ENCODE results near the gene SUSD1. TPM values are rescaled to one million over a fixed set of nuclear protein-coding genes. Genes with fewer than 3 reads are reported as not detected.

Gene SUSD1
- total and polyA plus RNA-seq, 9 of the 15 experiments (the other 6 are each of a cell fraction or from before 2014, with no cell fraction given): 10.9 to 44.4 (median 36.1) TPM

DNA sequence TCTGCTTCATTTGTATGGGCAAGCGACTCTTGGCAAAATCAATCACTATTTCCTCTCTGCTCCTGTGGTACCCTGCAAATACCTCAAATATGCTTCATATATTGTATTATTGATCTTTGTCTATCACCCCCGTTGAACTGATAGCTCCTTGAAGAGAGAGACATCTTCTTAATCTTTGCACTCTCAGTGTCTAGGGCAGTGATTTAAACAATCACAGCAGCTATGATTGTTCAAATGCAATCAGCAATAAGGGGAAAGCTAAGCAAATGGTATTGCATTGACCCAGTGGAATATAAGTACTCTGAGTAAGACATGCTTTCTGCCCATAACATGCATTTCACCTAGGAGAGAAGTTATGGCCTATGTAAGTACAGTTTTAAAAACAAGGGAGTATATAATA, 90.2 kb downstream of the SUSD1 start:
- Histone ChIP-seq H3K27ac (ENCODE audit: extremely low read depth, low read depth, low read length) (no peak overlapping the region), H3K4me2 (ENCODE audit: insufficient read depth, low read length) (no peak overlapping the region), H3K4me1 (replicated peaks in 1 of 2; ENCODE audit: control insufficient read depth in 2 of 2, insufficient read depth in 2 of 2, low read length in 2 of 2) (peaks cover 0 to 7% of the 10 kb centered on the region in 2 experiments; a peak in 3 of 5 replicates), H3K9me3 (replicated peaks; ENCODE audit: control insufficient read depth, insufficient read depth, low read depth, low read length) (no peaks in the 10 kb centered on the region), H3K9ac (ENCODE audit: insufficient read depth in 1 of 2, low read depth in 2 of 2, low read length in 2 of 2) (no peak overlapping the region), H3K4me3 (no peak overlapping the region), H3K79me2 (ENCODE audit: control insufficient read depth, insufficient read depth, low read length) (peaks cover 3% of the 10 kb centered on the region; the same call in 1 of the 3 replicates), H3K27me3 (ENCODE audit: control insufficient read depth in 2 of 2, insufficient read depth in 2 of 2, low read length in 2 of 2) (no peaks in the 10 kb centered on the region), H4K20me1 (replicated peaks; ENCODE audit: control insufficient read depth, insufficient read depth, low read length) (no peaks in the 10 kb centered on the region), H3K9me1 (ENCODE audit: control insufficient read depth, insufficient read depth, low read length) (no peaks in the 10 kb centered on the region), H2AFZ (ENCODE audit: low read depth, low read length) (no peak overlapping the region), H3K36me3 (ENCODE audit: control insufficient read depth, insufficient read depth, low read length) (peaks cover 87% of the 10 kb centered on the region)
- no peak for DNase-seq (ENCODE audit: extremely low read depth in 1 of 4, low spot score in 3 of 4)
- 85% methylated on average over 2 of the region's 2 CpGs for WGBS (ENCODE audit: insufficient coverage, low coverage, missing lambda C conversion rate)
- no TSS peak for BruUV-seq (replicated peaks)
- in situ Hi-C loops (cut with MboI) (loop anchor here (5.0 to 25.0 kb wide), 2 partner anchors 267 to 727 kb away; no protein-coding TSS in a partner anchor), intact Hi-C loops (cut with micrococcal nuclease) (loop anchor here (10.0 kb wide), 1 partner anchor 630 kb away; the partner anchor contains the start of gene INIP)
- TF ChIP-seq HDAC1 (IDR thresholded peaks at IDR 0.05) (0 out of 4 replicates have a peak, but pooled peaks of 1 of the 2 experiments have one; percentile 20), RCOR1 (IDR thresholded peaks at IDR 0.05; ENCODE audit: borderline replicate concordance in 1 of 2, low read depth in 2 of 2, low read length in 2 of 2) (peak in 1 of 2 experiments; percentile 33; a peak in 2 of 4 replicates), SLC30A9 (CRISPR knock-in tag; IDR thresholded peaks at IDR 0.05) (no peak), BMI1 (IDR thresholded peaks at IDR 0.05; ENCODE audit: low read length) (no peak), KDM1A (IDR thresholded peaks at IDR 0.05) (peak; percentile 88 to 89), ZNF3 (CRISPR knock-in tag; IDR thresholded peaks at IDR 0.05) (no peak)
- ATAC-seq: no peak
- POLR2A ChIA-PET: interaction anchor here (0.8 to 1.7 kb wide), 3 partner anchors 9 to 13 kb away, joined by 4 to 5 read pairs (median 5); no protein-coding TSS in a partner anchor
- no peak for FAIRE-seq
- CTCF ChIA-PET (ENCODE audit: low intra/inter-chr PET ratio): no interaction called here

Measured in K562 (cell line).